ENCODE results near the gene HGF. TPM values are rescaled to one million over a fixed set of nuclear protein-coding genes. Genes with fewer than 3 reads are reported as not detected.

HGF gene
- total and polyA plus RNA-seq, 2 of the 8 experiments (the other 6 are each of a cell fraction or from before 2014, with no cell fraction given), result 0.05 to 0.60 TPM

- TF ChIP-seq YY1 (IDR thresholded peaks at IDR 0.05; ENCODE audit: low read depth, low read length), result no peak
- no peak for TF ChIP-seq CTBP2 (IDR thresholded peaks at IDR 0.05; ENCODE audit: borderline replicate concordance, insufficient read depth, insufficient read length, low read length)
- TF ChIP-seq TAF7 (optimal IDR thresholded peaks at IDR 0.05; ENCODE audit: borderline replicate concordance, low read depth, low read length), result no peak
- no peak for TF ChIP-seq MAX (IDR thresholded peaks at IDR 0.05)
- TF ChIP-seq, protein P1, sequence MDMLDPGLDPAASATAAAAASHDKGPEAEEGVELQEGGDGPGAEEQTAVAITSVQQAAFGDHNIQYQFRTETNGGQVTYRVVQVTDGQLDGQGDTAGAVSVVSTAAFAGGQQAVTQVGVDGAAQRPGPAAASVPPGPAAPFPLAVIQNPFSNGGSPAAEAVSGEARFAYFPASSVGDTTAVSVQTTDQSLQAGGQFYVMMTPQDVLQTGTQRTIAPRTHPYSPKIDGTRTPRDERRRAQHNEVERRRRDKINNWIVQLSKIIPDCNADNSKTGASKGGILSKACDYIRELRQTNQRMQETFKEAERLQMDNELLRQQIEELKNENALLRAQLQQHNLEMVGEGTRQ (IDR thresholded peaks at IDR 0.05; ENCODE audit: low read length), result no peak
- no peak for TF ChIP-seq TCF12 (IDR thresholded peaks at IDR 0.05; ENCODE audit: low read depth, low read length)
Measured at GRCh38 chr7:81753392-81753791, 16.5 kb downstream of the HGF start (continued).
